ENCODE results near the gene JPT2. TPM values are rescaled to one million over a fixed set of nuclear protein-coding genes. Genes with fewer than 3 reads are reported as not detected.

Gene JPT2
- total RNA-seq, 1 experiment from 2014 or later = 113 TPM

- Histone ChIP-seq H3K27me3 (ENCODE audit: insufficient read depth, low read length) (no peaks in the 10 kb centered on the region), H4K20me1 (ENCODE audit: insufficient read depth) (no peaks in the 10 kb centered on the region), H3K9me2 (ENCODE audit: insufficient read depth) (no peaks in the 10 kb centered on the region), H3K9me3 (ENCODE audit: control insufficient read depth in 1 of 2, insufficient read depth in 1 of 2, low read depth in 1 of 2, low read length in 2 of 2) (no peaks in the 10 kb centered on the region), H3K27ac (ENCODE audit: low read depth, low read length) (no peak overlapping the region), H3K9ac (ENCODE audit: low read length) (no peak overlapping the region), H3K4me3 (replicated peaks in 1 of 2; ENCODE audit: low read depth in 1 of 2, low read length in 2 of 2) (no peak overlapping the region), H2AFZ (ENCODE audit: low read depth, low read length, poor library complexity, severe bottlenecking) (no peak overlapping the region), H3K79me2 (ENCODE audit: insufficient read depth, low read length) (no peaks in the 10 kb centered on the region; the same call in 1 of the 2 replicates), H3K36me3 (ENCODE audit: control insufficient read depth in 1 of 2, insufficient read depth in 2 of 2, low read length in 2 of 2) (peaks cover 25 to 26% of the 10 kb centered on the region in 2 experiments), H3K4me2 (ENCODE audit: low read length) (no peak overlapping the region), H3K4me1 (ENCODE audit: control insufficient read depth in 1 of 2, insufficient read depth in 2 of 2, low read length in 2 of 2) (peaks cover 7 to 12% of the 10 kb centered on the region in 2 experiments)
- ChIA-PET RAD21 (ENCODE audit: low non-redundant PET in 1 of 2, low total read pairs in 2 of 2, uncharacterized antibody in 2 of 2, unreplicated experiment in 2 of 2) (no interaction called here), CTCF (no interaction called here), POLR2A (no interaction called here)
- no TSS peak for BruUV-seq (replicated peaks)
- intact Hi-C loops (cut with micrococcal nuclease) = no loop called here
- TF ChIP-seq JUND (IDR thresholded peaks at IDR 0.05) = no peak
- no peak for TF ChIP-seq YY1 (IDR thresholded peaks at IDR 0.05; ENCODE audit: extremely low read depth, insufficient replicate concordance, low read depth, low read length)
- no peak for TF ChIP-seq SP1 (IDR thresholded peaks at IDR 0.05; ENCODE audit: low read depth)
- no peak for TF ChIP-seq EGR1 (IDR thresholded peaks at IDR 0.05; ENCODE audit: low read depth)
- TF ChIP-seq TCF7L2 (IDR thresholded peaks at IDR 0.05; ENCODE audit: borderline replicate concordance, extremely low read depth, insufficient read depth, insufficient read length) = no peak
- no peak for TF ChIP-seq SRF (IDR thresholded peaks at IDR 0.05; ENCODE audit: low read depth)
- TF ChIP-seq ELF1 (IDR thresholded peaks at IDR 0.05; ENCODE audit: borderline replicate concordance, low read depth) = no peak
- TF ChIP-seq SIN3A (IDR thresholded peaks at IDR 0.05; ENCODE audit: low read depth) = no peak
- no peak for TF ChIP-seq ZNF274 (IDR thresholded peaks at IDR 0.05; ENCODE audit: low read depth, low read length)
- TF ChIP-seq ZBTB33 (IDR thresholded peaks at IDR 0.05; ENCODE audit: extremely low read depth, insufficient replicate concordance, low read length) = no peak
- TF ChIP-seq MAX (IDR thresholded peaks at IDR 0.05) = no peak
- TF ChIP-seq CBX3 (IDR thresholded peaks at IDR 0.05; ENCODE audit: low read depth) = no peak
- no peak for TF ChIP-seq ZFX (IDR thresholded peaks at IDR 0.05)
- ATAC-seq = no peak
- DNase-seq (ENCODE audit: low read depth, low spot score) = no peak
Observed at GRCh38 chr16:1642148-1642547, 35.9 kb upstream of the JPT2 start.

All from HCT116 (cell line).